Stomach (tissue), 4 donors: Measurements from ENCODE around the gene NOL12.

Experiments
- CTCF ChIP-seq, 7 experiments: fragments of 450-650 bp in 4 of 7; fragments of 200-600 bp in 3 of 7; sonication (generic) in 3 of 7; IDR thresholded peaks; one replicate each; pipeline ENCODE4 v1.5.1; 2016 to 2019; ENCODE audit warnings: antibody characterized with exemption in 7 of 7, control low read depth in 2 of 7, mild to moderate bottlenecking in 1 of 7
- EP300 ChIP-seq: sonication (generic); formaldehyde crosslinking; IDR thresholded peaks from one replicate; pipeline ENCODE4 v1.6.1; 2017; ENCODE audit warnings: antibody characterized with exemption

- TF ChIP-seq CTCF (IDR thresholded peaks at IDR 0.05) (peak in 1 of 7 experiments; percentile 36), EP300 (no peak)
Observed at GRCh38 chr22:37686002-37686982, at the start of gene NOL12.
